Heart left ventricle (tissue), 13 donors: Measurements from ENCODE around the gene ACTN2.

Source experiments
- POLR2A ChIP-seq, 2 donors: fragments of 450-650 bp; IDR thresholded peaks; one replicate each; pipeline ENCODE4 v1.6.1; 2017; ENCODE audit warnings: antibody characterized with exemption in 2 of 2, mild to moderate bottlenecking in 2 of 2, moderate library complexity in 2 of 2
- TF ChIP-seq, protein P1 (sequence below), 12 donors: fragments of 200-600 bp; sonication (generic) in 4 of 12; IDR thresholded peaks; one replicate each; pipeline versions ENCODE4 v1.5.0 to v1.8.0; 2018 to 2022; ENCODE audit warnings: antibody characterized with exemption in 12 of 12, mild to moderate bottlenecking in 5 of 12
- donor health status: ischemic (EF 13 %, LVEDD 7.1; RV severe dilation, severe dysfunction).
- donor health status: DM: no; HTN: yes; CAD: no.
- donor health status: DM: no; HTN: no; CAD: no.
- donor health status: ischemic (EF 25% LVEDD 6.9; RV normal size, moderate dysfunction).
- donor health status: ischemic (EF 25% LVEDD 5.7; RV mildly dilated, moderate dysfunction).
- donor health status: ischemic (EF 35%, LVEDD 5.7; RV mildly dilated, moderate dysfunction).
- donor health status: nonischemic (EF 11% LVEDD 7.7; RV severe dilation, severe dysfunction).
- donor health status: DM: yes; HTN: yes; CAD: no.
- donor health status: PGD.
- donor health status: ischemic (EF 29% LVEDD 5.4; RV normal size, mild dysfunction).
- donor health status: nonischemic (EF 23%, LVEDD 6.1; RV moderate dilation, normal function).

DNA sequence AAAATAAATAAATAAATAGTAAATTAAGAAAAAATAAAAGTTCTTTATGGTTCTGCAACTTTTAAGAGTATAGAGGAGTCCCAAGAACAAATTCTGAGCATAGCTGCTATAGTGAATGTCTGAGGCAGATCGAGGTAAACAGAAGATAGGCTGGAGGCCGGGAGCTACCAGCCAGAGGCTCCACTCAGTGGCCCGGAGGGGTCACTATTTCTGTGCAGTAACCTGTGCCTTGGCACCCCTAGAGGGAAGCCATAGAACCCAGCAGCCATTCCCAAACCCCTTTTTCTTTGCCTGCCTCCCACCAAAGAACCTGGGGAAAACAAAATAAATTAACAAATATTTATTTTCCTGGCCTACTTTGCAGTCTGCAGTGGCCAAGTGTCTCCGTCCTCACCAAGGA lies 43.5 kb upstream of the ACTN2 start:
- TF ChIP-seq, protein P1, sequence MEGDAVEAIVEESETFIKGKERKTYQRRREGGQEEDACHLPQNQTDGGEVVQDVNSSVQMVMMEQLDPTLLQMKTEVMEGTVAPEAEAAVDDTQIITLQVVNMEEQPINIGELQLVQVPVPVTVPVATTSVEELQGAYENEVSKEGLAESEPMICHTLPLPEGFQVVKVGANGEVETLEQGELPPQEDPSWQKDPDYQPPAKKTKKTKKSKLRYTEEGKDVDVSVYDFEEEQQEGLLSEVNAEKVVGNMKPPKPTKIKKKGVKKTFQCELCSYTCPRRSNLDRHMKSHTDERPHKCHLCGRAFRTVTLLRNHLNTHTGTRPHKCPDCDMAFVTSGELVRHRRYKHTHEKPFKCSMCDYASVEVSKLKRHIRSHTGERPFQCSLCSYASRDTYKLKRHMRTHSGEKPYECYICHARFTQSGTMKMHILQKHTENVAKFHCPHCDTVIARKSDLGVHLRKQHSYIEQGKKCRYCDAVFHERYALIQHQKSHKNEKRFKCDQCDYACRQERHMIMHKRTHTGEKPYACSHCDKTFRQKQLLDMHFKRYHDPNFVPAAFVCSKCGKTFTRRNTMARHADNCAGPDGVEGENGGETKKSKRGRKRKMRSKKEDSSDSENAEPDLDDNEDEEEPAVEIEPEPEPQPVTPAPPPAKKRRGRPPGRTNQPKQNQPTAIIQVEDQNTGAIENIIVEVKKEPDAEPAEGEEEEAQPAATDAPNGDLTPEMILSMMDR (IDR thresholded peaks at IDR 0.05): no peak
- TF ChIP-seq POLR2A (IDR thresholded peaks at IDR 0.05): no peak
